Endothelial cell of umbilical vein (primary cell): ENCODE results near the gene GLRX2. TPM values are rescaled to one million over a fixed set of nuclear protein-coding genes. Genes with fewer than 3 reads are reported as not detected.
"Not testable (repeated sequence)": the region's sequence is repeated elsewhere in the genome, so short reads cannot be mapped to it uniquely, and the experiment has no call there.

Experiments
- BruUV-seq: library from RNA; stranded (reverse); fragments of 400-500 nt; replicated peaks from 2 replicates; lab custom pipeline; 2021; lab: Mats Ljungman, UMichigan
- CTCF ChIA-PET: fragments of 300-600, 350-600 bp; sonication (Branson Sonifier 250); formaldehyde crosslinking; loops from one replicate; lab custom pipeline; 2021; ENCODE audit warnings: antibody characterized with exemption, inconsistent platforms; lab: Charles Lee
- POLR2A ChIA-PET: fragments of 300-600, 350-600 bp; sonication (Branson Sonifier 250); formaldehyde crosslinking; loops from one replicate; lab custom pipeline; 2021; ENCODE audit warnings: antibody characterized with exemption, inconsistent platforms; lab: Charles Lee
- DNase-seq: peaks from one replicate; pipeline ENCODE4 v3.0.0-alpha.2; 2011; ENCODE audit warnings: low read depth, low spot score
- FAIRE-seq: peaks from 2 replicates; lab custom pipeline; 2011; peaks lifted over from hg19 to GRCh38; lab: Jason Lieb, UNC
- H2AFZ ChIP-seq: 2 replicates; pipeline ENCODE4 v1.6.0; 2012; ENCODE audit warnings: low read depth, low read length, control low read depth, inconsistent platforms
- H3K27ac ChIP-seq: 2 replicates; pipeline ENCODE4 v1.5.1; 2011; ENCODE audit warnings: low read depth, mild to moderate bottlenecking, control low read depth, low read length, moderate library complexity; ENCODE audit not compliant: insufficient read depth
- H3K27me3 ChIP-seq, 2 experiments: 2 replicates each; pipeline versions ENCODE4 v1.6.0 to v1.6.1; 2011; ENCODE audit warnings: low read length in 2 of 2, mixed read lengths in 1 of 2; ENCODE audit not compliant: control insufficient read depth in 2 of 2, insufficient read depth in 2 of 2
- H3K36me3 ChIP-seq, 2 experiments: 2 replicates in 1 of 2; 3 replicates in 1 of 2; pipeline ENCODE4 v1.5.1; 2011; ENCODE audit warnings: low read length in 2 of 2, mild to moderate bottlenecking in 1 of 2, moderate library complexity in 1 of 2; ENCODE audit not compliant: control insufficient read depth in 2 of 2, insufficient read depth in 2 of 2; ENCODE audit errors: extremely low read depth in 1 of 2
- H3K4me1 ChIP-seq: 3 replicates; pipeline ENCODE4 v1.5.1; 2011; ENCODE audit warnings: mild to moderate bottlenecking, low read length; ENCODE audit not compliant: control insufficient read depth, insufficient read depth; ENCODE audit errors: extremely low read depth
- H3K4me2 ChIP-seq: 2 replicates; pipeline ENCODE4 v1.6.1; 2011; ENCODE audit warnings: low read length, control low read depth, mixed read lengths; ENCODE audit not compliant: insufficient read depth
- H3K4me3 ChIP-seq, 3 experiments: fragments of 200-600 bp in 1 of 3; sonication (generic), shearing (Covaris generic) in 1 of 3; replicated peaks in 1 of 3; 2 replicates each; pipeline ENCODE4 v1.5.1; 2011 to 2016; ENCODE audit warnings: control low read depth in 3 of 3, low read length in 3 of 3, mild to moderate bottlenecking in 2 of 3, inconsistent platforms in 1 of 3, low read depth in 1 of 3, moderate library complexity in 1 of 3; ENCODE audit not compliant: insufficient read depth in 1 of 3
- H3K79me2 ChIP-seq: 2 replicates; pipeline ENCODE4 v1.6.0; 2012; ENCODE audit warnings: low read length, inconsistent platforms; ENCODE audit not compliant: control insufficient read depth, insufficient read depth
- H3K9ac ChIP-seq: replicated peaks from 2 replicates; pipeline ENCODE3; 2011; ENCODE audit warnings: low read length, control low read depth; ENCODE audit not compliant: insufficient read depth; ENCODE audit errors: extremely low read depth
- H3K9me1 ChIP-seq: replicated peaks from 3 replicates; pipeline ENCODE4 v1.6.0; 2011; ENCODE audit warnings: mild to moderate bottlenecking, low read length; ENCODE audit not compliant: control insufficient read depth, insufficient read depth; ENCODE audit errors: extremely low read depth
- H3K9me3 ChIP-seq: replicated peaks from 2 replicates; pipeline ENCODE4 v1.5.1; 2012; ENCODE audit warnings: low read length, inconsistent platforms; ENCODE audit not compliant: control insufficient read depth, insufficient read depth
- H4K20me1 ChIP-seq: replicated peaks from 2 replicates; pipeline ENCODE3; 2011; ENCODE audit warnings: mild to moderate bottlenecking, low read length; ENCODE audit not compliant: control insufficient read depth, insufficient read depth; ENCODE audit errors: extremely low read depth
- dilution Hi-C: fragments of 300-500 bp; cut with MboI; formaldehyde crosslinking; loops from one replicate; pipeline ENCODE4 v1.15.0; 2019; ENCODE audit warnings: low sequenced_read_pairs; ENCODE audit not compliant: extremely low pct_ligation_motif_present
- intact Hi-C: fragments of 100-400 bp; cut with micrococcal nuclease; formaldehyde crosslinking; loops from one replicate; pipeline ENCODE4 v1.10.0; 2022
- microRNA counts: library from miRNA; unstranded; fragments of <30 nt; microRNA quantifications from one replicate; lab custom pipeline; 2016
- microRNA-seq: library from miRNA; unstranded; fragments of <30 nt; microRNA quantifications from one replicate; pipeline ENCODE4 v1.2.0, GENCODE V29; 2021; ENCODE audit warnings: borderline number of aligned reads, borderline replicate concordance
- polyA plus RNA-seq, 4 experiments: library from polyadenylated mRNA; depleted of rRNA in 3 of 4; stranded (reverse) in 3 of 4; unstranded in 1 of 4; fragments of >200 nt; gene quantifications; 2 replicates each; pipeline versions ENCODE4 v1.2.1 to v1.2.3, GENCODE V29; 2011 to 2012; ENCODE audit warnings: missing spikeins in 1 of 4
- small RNA-seq: library from RNA; depleted of rRNA; stranded (forward); fragments of <200 nt; gene quantifications from one replicate; pipeline ENCODE3, GENCODE V24; 2012; ENCODE audit warnings: low replicate concordance, low read depth; ENCODE audit not compliant: insufficient read depth, insufficient read length
- total RNA-seq: library from RNA; stranded (reverse); gene quantifications from 2 replicates; pipeline ENCODE4 v1.2.3, GENCODE V29; 2021

Gene GLRX2
- total and polyA plus RNA-seq, 2 donors (not counting 3 experiments of a cell fraction or from before 2014, with no cell fraction given) = 13.1 to 21.5 TPM

DNA sequence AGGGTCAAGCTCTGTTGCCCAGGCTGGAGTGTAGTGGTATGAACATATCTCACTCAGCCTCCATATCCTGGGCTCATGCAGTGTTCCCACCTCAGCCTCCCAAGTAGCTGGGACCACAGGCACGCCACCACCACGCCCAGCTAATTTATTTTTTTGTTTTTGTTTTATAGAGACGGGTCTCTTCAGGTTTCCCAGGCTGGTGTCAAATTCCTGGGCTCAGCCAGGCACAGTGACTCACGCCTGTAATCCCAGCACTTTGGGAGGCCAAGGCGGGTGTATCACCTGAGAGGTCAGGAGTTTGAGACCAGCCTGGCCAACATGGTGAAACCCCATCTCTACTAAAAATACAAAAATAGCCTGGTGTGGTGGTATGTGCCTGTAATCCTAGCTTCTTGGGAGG, 56.3 kb downstream of the GLRX2 start:
- H3K36me3 ChIP-seq, H3K9me3 ChIP-seq, H3K4me3 ChIP-seq, H3K9ac ChIP-seq, dilution Hi-C loops, H3K4me2 ChIP-seq, H3K4me1 ChIP-seq, intact Hi-C loops, H3K27ac ChIP-seq, POLR2A ChIA-PET, H3K9me1 ChIP-seq, H3K27me3 ChIP-seq, FAIRE-seq, DNase-seq, CTCF ChIA-PET, H2AFZ ChIP-seq, H4K20me1 ChIP-seq, BruUV-seq: not testable (repeated sequence)
- peaks cover 19% of the 10 kb centered on the region for H3K79me2 ChIP-seq

MicroRNA genes within 50 kb of the gene (microRNA counts, 767-probe panel; counts per million panel counts)
- microRNA hsa-miR-1278 (lab: Ali Mortazavi, UCI) = 723 counts per million, percentile 96 among the panel's probes with 10 or more counts

Small RNA genes lying within 50 kb of the gene (microRNA-seq; reads per million reads assigned to microRNA genes)
- gene MIR1278 = not detected

Small RNA genes lying within 50 kb of the gene (small RNA-seq; reads per million reads assigned to genes)
- gene MIR1278 (not detected), gene SCARNA18B (2.4 reads per million, percentile 8 among the genes with 10 or more reads in this experiment)

Other genes starting within 250 kb of the GLRX2 start
- gene UCHL5, start 46.1 kb downstream of the GLRX2 start, total RNA-seq = 45.6 and 50.8 TPM in 2 replicates
- gene UCHL5, start 46.1 kb downstream of the GLRX2 start, polyA plus RNA-seq = 6.7 and 9.8 TPM in 2 replicates
- 60.3 and 61.8 TPM in 2 replicates for gene RO60, start 45.8 kb downstream of the GLRX2 start, total RNA-seq
- gene RO60, start 45.8 kb downstream of the GLRX2 start, polyA plus RNA-seq = 10.9 and 11.1 TPM in 2 replicates
- gene CDC73, start 16.6 kb upstream of the GLRX2 start, total RNA-seq = 55.3 and 55.8 TPM in 2 replicates
- 5.7 and 9.9 TPM in 2 replicates for gene CDC73, start 16.6 kb upstream of the GLRX2 start, polyA plus RNA-seq
- not detected in 2 replicates for gene B3GALT2, start 81.2 kb upstream of the GLRX2 start, total RNA-seq
- not detected in 2 replicates for gene B3GALT2, start 81.2 kb upstream of the GLRX2 start, polyA plus RNA-seq